Right lobe of liver (tissue), 4 donors: ENCODE measurements around the gene C5orf58.

Experiments used
- CTCF ChIP-seq, 4 donors: fragments of 200-600 bp in 3 of 4; fragments of 450-650 bp in 1 of 4; IDR thresholded peaks; one replicate each; pipeline versions ENCODE4 v1.5.1 to v1.8.0; 2016 to 2022; ENCODE audit warnings: antibody characterized with exemption in 4 of 4, mild to moderate bottlenecking in 2 of 4
- POLR2A ChIP-seq: fragments of 450-650 bp; IDR thresholded peaks from one replicate; pipeline ENCODE4 v1.6.1; 2017; ENCODE audit warnings: antibody characterized with exemption, mild to moderate bottlenecking
- donor health status: DM: no; HTN: no; CAD: no.
- donor health status: DM: no; HTN: no; CAD: no.
- donor health status: DM: no; HTN: yes; CAD: no.

- TF ChIP-seq POLR2A (no peak), CTCF (IDR thresholded peaks at IDR 0.05) (no peak)
Measured at GRCh38 chr5:170186856-170187255, 45.9 kb upstream of the C5orf58 start.
